Activated CD8-positive, alpha-beta T cell treated with anti-CD3 and anti-CD28 coated beads for 36 hours (primary cell): Measurements from ENCODE around the gene RPL29. TPM values are rescaled to one million over a fixed set of nuclear protein-coding genes. Genes with fewer than 3 reads are reported as not detected.

Source experiments
- ATAC-seq: fragments of 200-7000 bp; cut with Tn5 transposase; one replicate; pipeline ENCODE4 v1.10.0; 2021; ENCODE audit warnings: mild to moderate bottlenecking, moderate library complexity
- CTCF ChIA-PET: fragments of 350-600 bp; sonication (Branson Sonifier 250); formaldehyde crosslinking; loops from one replicate; lab custom pipeline; 2021; ENCODE audit warnings: antibody characterized with exemption; lab: Charles Lee
- POLR2A ChIA-PET: fragments of 350-600 bp; sonication (Branson Sonifier 250); formaldehyde crosslinking; loops from one replicate; lab custom pipeline; 2021; ENCODE audit warnings: antibody characterized with exemption; lab: Charles Lee
- DNase-seq: peaks from one replicate; pipeline ENCODE4 v3.0.0-alpha.2; 2020
- H3K27ac Mint-ChIP-seq: one replicate; pipeline ENCODE4 v1.8.0; 2021; ENCODE audit warnings: mild to moderate bottlenecking, mixed read lengths
- H3K27me3 Mint-ChIP-seq: one replicate; pipeline ENCODE4 v1.8.0; 2021; ENCODE audit warnings: mixed read lengths
- H3K36me3 Mint-ChIP-seq: one replicate; pipeline ENCODE4 v1.8.0; 2021; ENCODE audit warnings: low read depth, mixed read lengths
- H3K4me1 Mint-ChIP-seq: one replicate; pipeline ENCODE4 v1.8.0; 2021; ENCODE audit warnings: low read depth, mixed read lengths
- H3K4me3 Mint-ChIP-seq: one replicate; pipeline ENCODE4 v1.8.0; 2021; ENCODE audit warnings: mild to moderate bottlenecking, moderate library complexity, mixed read lengths
- H3K9me3 Mint-ChIP-seq: one replicate; pipeline ENCODE4 v1.8.0; 2021; ENCODE audit warnings: mixed read lengths
- intact Hi-C: fragments of 100-400 bp; cut with micrococcal nuclease; formaldehyde crosslinking; loops from one replicate; pipeline ENCODE4 v1.10.0; 2022
- total RNA-seq, 2 experiments: library from RNA; stranded (reverse); gene quantifications; one replicate each; pipeline ENCODE4 v1.2.3, GENCODE V29; 2021
- TF ChIP-seq, protein P1 (sequence below): fragments of 200-600 bp; IDR thresholded peaks from one replicate; pipeline ENCODE4 v1.8.0; 2022; ENCODE audit warnings: antibody characterized with exemption, mild to moderate bottlenecking

The RPL29 gene
- total RNA-seq, 2 experiments from 2014 or later, result 2,039 to 2,045 TPM

DNA sequence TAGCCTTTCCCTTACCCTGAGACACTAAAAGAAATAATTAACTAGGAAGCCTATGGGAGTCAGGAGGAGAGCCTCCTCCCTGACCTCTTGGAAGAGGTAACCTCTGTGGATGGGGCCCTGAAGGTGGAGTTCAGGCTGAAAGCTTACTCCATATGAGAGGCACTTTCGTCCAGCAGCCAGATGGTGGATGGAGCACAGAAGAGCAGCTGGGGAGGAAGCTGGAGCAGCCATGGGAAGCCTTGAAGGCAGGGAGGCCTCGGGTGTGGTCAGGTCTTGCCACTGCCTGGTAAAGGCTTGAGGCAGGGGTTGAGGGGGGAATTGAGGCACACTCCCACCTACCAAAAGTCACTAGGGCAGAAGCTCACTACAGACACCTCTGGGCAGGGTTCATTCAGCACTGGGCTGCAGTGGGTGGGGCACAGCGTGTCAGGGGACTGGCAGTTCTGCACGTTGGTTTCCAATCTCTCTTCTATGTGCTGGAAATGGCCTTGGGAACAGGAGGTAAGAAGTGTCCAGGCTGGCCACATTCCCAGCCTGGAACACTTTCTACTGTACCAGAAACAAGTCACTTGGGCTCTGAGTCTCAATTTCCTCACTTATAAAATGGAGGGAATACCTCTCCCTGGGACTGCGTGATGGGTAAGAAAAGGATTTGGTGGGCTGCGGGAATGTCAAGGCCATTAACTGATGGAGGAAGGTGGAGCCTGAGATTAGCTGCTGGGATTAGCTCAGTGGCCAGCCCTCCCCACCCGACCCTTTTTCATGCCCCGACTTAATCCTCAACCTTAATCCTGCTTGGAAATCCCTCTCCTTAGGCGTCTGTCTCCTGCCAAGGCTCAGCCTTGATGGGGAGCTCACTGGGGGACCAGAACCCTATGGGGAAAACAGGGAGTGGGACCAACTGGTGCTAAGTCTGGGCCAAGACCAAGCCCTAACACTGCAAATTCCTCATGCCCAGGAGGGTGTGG is 33.8 kb downstream of the RPL29 start:
- Mint-ChIP-seq H3K4me1 (peaks cover 3% of the 10 kb centered on the region), H3K9me3 (no peaks in the 10 kb centered on the region), H3K4me3 (no peak overlapping the region), H3K36me3 (peaks cover 3% of the 10 kb centered on the region), H3K27ac (no peak overlapping the region), H3K27me3 (peaks cover 3% of the 10 kb centered on the region)
- ChIA-PET POLR2A (interaction anchor here (0.6 to 2.4 kb wide), 7 partner anchors 11 to 34 kb away, joined by 3 to 11 read pairs (median 4); partner anchors contain the start of genes ABHD14B, PARP3 and RPL29), CTCF (interaction anchor here (1.2 to 2.0 kb wide), 2 partner anchors 12 to 20 kb away, joined by 7 to 8 read pairs; partner anchors contain the start of genes ABHD14B, PARP3 and RRP9)
- intact Hi-C loops, result no loop called here
- no peak for DNase-seq
- TF ChIP-seq, protein P1, sequence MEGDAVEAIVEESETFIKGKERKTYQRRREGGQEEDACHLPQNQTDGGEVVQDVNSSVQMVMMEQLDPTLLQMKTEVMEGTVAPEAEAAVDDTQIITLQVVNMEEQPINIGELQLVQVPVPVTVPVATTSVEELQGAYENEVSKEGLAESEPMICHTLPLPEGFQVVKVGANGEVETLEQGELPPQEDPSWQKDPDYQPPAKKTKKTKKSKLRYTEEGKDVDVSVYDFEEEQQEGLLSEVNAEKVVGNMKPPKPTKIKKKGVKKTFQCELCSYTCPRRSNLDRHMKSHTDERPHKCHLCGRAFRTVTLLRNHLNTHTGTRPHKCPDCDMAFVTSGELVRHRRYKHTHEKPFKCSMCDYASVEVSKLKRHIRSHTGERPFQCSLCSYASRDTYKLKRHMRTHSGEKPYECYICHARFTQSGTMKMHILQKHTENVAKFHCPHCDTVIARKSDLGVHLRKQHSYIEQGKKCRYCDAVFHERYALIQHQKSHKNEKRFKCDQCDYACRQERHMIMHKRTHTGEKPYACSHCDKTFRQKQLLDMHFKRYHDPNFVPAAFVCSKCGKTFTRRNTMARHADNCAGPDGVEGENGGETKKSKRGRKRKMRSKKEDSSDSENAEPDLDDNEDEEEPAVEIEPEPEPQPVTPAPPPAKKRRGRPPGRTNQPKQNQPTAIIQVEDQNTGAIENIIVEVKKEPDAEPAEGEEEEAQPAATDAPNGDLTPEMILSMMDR, result no peak
- no peak for ATAC-seq

DNA sequence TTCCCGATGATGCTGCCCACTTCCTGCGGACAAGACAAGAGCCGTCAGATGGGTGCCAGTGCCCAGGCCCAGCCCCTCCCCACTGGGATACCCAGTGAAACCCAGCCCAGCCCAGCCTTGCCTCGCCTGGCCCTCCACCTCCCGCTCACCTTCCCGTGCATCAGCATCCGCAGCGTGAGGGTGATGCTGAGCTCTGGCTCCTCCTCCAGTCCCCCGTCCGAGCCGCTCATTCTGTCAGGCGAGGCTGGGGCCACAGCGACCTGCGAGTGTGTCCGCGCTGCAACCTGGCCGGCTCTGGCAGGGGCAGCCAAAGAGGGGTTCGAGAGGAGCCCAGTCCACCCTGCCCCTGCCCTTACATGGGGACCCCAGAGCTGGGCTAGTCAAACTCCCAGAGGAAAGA is 34.7 kb downstream of the RPL29 start:
- H3K36me3 Mint-ChIP-seq, result peaks cover 3% of the 10 kb centered on the region
- POLR2A ChIA-PET, result interaction anchor here (0.7 kb wide), 1 partner anchor 18 kb away, joined by 3 read pairs; no protein-coding TSS in a partner anchor
- TF ChIP-seq, protein P1, result no peak
- H3K27me3 Mint-ChIP-seq, result peaks cover 9% of the 10 kb centered on the region
- H3K27ac Mint-ChIP-seq, result no peak overlapping the region
- ATAC-seq, result no peak
- H3K9me3 Mint-ChIP-seq, result no peaks in the 10 kb centered on the region
- intact Hi-C loops, result no loop called here
- no peak overlapping the region for H3K4me3 Mint-ChIP-seq
- no peak for DNase-seq
- CTCF ChIA-PET, result interaction anchor here (2.0 kb wide), 1 partner anchor 13 kb away, joined by 8 read pairs; the partner anchor contains the start of gene ABHD14B
- H3K4me1 Mint-ChIP-seq, result peaks cover 6% of the 10 kb centered on the region

DNA sequence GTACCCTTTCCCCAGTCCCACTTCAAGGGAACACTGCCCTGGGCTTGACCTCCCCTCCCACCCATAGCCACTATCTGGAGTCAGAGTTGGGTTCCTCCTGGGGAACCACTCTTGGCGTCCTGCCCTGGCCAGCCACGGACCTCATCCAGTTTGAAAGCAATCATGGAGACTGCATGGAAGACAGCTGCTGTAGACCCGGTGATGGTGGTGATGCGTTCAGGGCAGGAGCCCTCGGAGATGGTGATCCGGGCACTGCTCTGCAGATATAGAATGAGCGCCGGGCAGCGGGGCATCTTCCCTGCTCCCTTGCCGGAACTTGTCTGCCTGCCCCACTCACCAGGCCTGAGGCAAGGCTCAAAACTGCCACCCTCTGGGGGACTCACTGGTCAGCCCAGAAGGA is 35.3 kb downstream of the RPL29 start:
- Mint-ChIP-seq H3K4me3 (no peak overlapping the region), H3K9me3 (no peaks in the 10 kb centered on the region), H3K36me3 (peaks cover 3% of the 10 kb centered on the region), H3K27me3 (peaks cover 9% of the 10 kb centered on the region), H3K4me1 (peaks cover 6% of the 10 kb centered on the region), H3K27ac (no peak overlapping the region)
- TF ChIP-seq, protein P1, result no peak
- ATAC-seq, result no peak
- DNase-seq, result no peak
- ChIA-PET CTCF (interaction anchor here (1.5 kb wide), 1 partner anchor 12 kb away, joined by 3 read pairs; no protein-coding TSS in a partner anchor), POLR2A (interaction anchor here (1.3 kb wide), 1 partner anchor 13 kb away, joined by 3 read pairs; the partner anchor contains the start of gene ABHD14B)
- intact Hi-C loops, result no loop called here

DNA sequence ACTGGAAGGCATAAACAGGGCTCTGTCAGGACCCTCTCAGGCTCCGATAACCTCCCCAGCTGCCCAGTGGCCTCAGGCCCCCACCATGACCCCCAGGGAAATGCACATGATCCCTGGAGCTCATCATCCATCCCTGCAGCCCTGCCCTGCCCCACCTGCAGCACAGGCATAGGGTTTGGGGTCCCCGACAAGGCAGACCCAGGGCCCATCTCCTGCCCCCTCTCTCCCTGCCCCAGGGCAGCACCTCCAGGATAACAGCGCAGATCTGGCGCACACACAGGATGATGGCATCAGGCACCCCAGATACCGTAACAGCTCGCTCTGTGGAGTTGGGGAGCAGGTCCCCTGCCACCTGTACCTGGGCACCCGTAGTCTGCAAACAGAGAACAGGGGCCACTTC is 36.0 kb downstream of the RPL29 start:
- ChIA-PET POLR2A (interaction anchor here (1.3 kb wide), 1 partner anchor 14 kb away, joined by 3 read pairs; the partner anchor contains the start of gene ABHD14B), CTCF (interaction anchor here (1.5 kb wide), 1 partner anchor 13 kb away, joined by 3 read pairs; no protein-coding TSS in a partner anchor)
- Mint-ChIP-seq H3K36me3 (peaks cover 3% of the 10 kb centered on the region), H3K9me3 (no peaks in the 10 kb centered on the region), H3K27ac (no peak overlapping the region), H3K4me3 (no peak overlapping the region), H3K4me1 (peaks cover 6% of the 10 kb centered on the region), H3K27me3 (peaks cover 16% of the 10 kb centered on the region)
- ATAC-seq (no peak), DNase-seq (no peak)
- intact Hi-C loops, result no loop called here
- TF ChIP-seq, protein P1, result no peak
